GM12874 (cell line): ENCODE results near the gene ABCD1.
A peak's percentile ranks its signal among the peaks of the same experiment; 100 is the strongest.

Source experiments
- TF ChIP-seq, protein P1 (sequence below): IDR thresholded peaks from 2 replicates; pipeline ENCODE4 v1.5.1; 2011; ENCODE audit warnings: low read depth, mild to moderate bottlenecking, control low read depth, low read length, moderate library complexity; ENCODE audit not compliant: insufficient read depth

ABCD1 gene

DNA sequence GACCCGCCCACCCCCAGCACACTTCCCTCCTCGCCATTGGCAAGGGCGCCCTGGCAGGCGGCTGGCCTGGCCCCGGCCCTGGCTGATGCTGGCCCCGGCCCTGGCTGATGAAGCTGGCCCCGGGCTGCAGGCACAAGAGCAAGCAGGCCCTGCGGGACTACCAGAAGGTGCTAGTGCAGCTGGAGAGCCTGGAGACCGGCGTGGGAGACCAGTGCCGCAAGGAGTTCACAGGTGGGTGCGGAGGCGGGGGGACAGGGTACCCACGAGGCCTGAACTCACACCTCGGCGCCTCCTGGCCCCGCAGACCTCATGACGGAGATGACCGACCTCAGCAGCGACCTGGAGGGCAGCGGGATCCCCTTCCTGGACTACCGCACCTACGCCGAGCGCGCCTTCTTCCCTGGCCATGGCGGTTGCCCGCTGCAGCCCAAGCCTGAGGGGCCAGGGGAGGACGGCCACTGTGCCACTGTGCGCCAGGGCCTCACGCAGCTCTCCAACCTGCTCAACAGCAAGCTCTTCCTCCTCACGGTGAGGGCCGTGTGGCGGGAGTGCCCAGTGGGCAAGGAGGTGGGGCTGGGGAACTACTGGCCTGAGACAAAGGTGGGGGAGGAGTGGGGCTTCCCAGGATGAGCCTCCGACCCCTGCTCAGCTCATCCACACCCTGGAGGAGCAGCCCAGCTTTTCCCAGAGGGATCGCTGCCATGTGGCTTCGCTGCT lies 50.1 kb downstream of the ABCD1 start:
- TF ChIP-seq, protein P1, sequence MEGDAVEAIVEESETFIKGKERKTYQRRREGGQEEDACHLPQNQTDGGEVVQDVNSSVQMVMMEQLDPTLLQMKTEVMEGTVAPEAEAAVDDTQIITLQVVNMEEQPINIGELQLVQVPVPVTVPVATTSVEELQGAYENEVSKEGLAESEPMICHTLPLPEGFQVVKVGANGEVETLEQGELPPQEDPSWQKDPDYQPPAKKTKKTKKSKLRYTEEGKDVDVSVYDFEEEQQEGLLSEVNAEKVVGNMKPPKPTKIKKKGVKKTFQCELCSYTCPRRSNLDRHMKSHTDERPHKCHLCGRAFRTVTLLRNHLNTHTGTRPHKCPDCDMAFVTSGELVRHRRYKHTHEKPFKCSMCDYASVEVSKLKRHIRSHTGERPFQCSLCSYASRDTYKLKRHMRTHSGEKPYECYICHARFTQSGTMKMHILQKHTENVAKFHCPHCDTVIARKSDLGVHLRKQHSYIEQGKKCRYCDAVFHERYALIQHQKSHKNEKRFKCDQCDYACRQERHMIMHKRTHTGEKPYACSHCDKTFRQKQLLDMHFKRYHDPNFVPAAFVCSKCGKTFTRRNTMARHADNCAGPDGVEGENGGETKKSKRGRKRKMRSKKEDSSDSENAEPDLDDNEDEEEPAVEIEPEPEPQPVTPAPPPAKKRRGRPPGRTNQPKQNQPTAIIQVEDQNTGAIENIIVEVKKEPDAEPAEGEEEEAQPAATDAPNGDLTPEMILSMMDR: no peak

DNA sequence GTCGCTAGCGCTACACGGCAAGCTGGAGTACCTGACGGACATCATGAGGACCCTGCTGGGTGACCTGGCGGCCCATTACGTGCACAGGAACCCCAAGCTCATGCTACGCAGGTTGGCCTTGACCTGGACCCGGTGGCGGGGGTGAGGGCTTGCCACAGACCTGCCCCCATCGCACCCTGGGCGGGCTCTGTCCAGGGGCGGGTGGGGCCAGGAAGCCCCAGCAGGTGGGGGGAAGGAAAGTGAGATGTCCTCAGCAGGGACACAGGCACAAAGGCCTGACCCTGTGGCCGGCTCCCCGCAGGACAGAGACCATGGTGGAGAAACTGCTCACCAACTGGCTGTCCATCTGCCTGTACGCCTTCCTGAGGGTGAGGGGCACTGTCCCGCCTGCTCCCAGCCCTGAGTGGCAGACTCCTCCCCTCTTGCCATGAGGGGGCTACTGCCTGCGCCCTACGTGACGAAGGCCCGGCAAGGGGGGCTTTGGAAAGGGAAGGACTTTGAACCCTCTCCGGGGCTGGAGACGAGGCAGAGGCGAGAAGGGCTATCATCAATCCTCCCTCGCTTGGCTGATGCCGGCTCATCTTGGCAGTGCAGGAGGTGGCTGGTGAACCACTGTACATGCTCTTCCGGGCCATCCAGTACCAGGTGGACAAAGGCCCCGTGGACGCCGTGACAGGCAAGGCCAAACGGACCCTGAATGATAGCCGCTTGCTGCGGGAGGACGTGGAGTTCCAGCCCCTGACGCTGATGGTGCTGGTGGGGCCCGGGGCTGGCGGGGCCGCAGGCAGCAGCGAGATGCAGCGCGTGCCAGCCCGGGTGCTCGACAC lies 50.9 kb downstream of the ABCD1 start:
- TF ChIP-seq, protein P1: no peak

DNA sequence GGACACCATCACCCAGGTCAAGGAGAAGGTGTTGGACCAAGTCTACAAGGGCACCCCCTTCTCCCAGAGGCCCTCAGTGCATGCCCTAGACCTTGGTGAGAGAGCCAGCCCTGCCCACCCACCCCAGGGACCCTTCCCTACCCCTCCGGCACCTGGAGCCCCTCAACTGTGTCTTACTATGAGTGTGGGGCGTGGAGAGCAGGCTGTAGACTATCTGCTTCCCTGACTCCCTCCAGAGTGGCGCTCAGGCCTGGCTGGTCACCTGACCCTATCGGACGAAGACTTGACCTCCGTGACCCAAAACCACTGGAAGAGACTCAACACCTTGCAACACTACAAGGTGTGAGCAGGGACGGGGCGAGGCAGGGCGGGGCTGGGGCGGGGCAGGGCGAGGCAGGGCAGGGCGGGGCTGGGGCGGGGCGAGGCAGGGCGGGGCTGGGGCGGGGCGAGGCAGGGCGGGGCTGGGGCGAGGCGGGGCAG lies 51.5 kb downstream of the ABCD1 start:
- TF ChIP-seq, protein P1: no peak

DNA sequence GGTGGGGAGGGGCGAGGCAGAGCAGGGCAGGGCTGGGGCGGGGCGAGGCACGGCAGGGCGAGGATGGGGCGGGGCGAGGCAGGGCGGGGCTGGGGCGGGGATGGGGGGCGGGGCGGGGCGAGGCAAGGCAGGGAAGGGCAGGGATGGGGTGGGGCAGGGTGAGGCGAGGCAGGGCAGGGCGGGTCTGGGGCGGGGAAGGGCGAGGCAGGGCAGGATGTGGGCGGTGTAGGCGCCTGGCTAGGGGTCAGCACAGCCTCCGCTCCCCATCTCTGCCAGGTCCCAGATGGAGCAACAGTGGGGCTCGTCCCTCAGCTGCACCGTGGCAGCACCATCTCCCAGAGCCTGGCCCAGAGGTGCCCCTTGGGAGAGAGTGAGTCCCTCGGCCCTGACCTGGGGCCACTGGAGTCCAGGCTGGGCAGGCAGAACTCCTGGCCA lies 52.0 kb downstream of the ABCD1 start:
- TF ChIP-seq, protein P1: no peak

DNA sequence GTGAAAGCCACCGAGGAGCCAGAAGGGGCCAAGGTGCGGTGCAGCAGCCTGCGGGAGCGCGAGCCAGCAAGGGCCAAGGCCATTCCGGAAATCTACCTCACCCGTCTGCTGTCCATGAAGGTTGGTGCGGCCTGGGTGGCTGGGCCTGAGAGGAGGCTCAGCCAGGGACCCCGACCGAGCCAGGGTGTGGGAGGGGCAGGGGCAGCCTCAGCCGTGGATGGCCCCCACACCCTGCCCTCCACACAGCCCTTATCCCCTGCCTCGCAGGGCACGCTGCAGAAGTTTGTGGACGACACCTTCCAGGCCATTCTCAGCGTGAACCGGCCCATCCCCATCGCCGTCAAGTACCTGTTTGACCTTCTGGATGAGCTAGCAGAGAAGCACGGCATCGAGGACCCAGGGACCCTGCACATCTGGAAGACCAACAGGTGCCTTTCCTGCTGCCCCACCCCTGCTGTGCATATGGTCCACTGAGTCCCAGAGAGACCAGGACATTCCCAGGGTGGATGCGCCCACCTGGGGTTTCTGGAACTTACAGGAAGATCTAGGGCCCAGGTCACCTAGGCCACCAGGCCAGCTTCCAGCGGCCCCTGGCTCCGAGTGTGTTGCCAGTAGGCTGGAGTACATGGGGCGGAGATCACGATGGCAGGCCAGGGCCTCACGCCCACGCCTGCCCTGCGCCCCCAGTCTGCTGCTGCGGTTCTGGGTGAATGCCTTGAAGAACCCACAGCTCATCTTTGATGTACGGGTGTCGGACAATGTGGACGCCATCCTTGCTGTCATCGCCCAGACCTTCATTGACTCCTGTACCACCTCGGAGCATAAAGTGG lies 52.8 kb downstream of the ABCD1 start:
- TF ChIP-seq, protein P1: no peak

DNA sequence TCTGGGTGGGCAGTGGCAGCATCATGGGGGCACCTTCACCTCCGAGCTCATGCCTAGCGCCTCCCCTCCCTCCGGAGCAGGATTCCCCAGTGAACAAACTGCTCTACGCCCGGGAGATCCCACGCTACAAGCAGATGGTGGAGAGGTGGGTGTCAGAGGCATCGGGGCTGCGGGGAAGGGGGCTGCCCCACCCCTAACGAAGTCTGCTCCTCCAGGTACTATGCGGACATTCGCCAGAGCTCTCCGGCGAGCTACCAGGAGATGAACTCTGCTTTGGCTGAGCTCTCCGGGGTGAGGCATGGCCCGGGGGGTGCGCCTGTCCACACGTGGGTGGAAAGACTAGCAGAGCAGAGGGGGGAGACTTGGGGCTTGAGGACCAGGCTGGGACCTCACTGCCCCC lies 53.5 kb downstream of the ABCD1 start:
- TF ChIP-seq, protein P1: no peak

DNA sequence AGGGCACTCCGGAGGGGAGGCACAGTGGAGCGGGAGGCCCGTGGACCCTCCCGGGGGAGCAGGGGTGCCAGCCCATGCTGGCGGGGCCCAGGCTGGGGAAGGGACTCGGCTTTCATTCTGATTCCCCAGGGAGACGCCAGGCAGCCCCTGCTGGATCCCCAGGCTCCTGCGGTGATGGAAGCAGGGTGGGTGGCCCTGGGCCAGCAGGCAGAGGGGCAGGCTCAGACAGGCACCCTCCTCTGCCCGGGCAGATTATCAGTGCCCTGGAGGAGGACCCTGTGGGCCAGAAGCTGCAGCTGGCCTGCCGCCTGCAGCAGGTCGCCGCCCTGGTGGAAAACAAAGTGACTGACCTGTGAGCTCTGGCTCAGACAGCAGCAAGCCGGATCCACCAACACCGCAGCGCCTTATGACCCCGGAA lies 54.0 kb downstream of the ABCD1 start:
- TF ChIP-seq, protein P1: 0 out of 2 replicates have a peak, but pooled peaks have one; percentile 15
